ENCODE measurements around the gene RBFOX1.

Gene RBFOX1

GRCh38 chr16:7605812-7606211 is 273.2 kb downstream of the RBFOX1 start:
- no peak for DNase-seq (ENCODE audit: low spot score)

GRCh38 chr16:7612671-7613070 is 280.0 kb downstream of the RBFOX1 start:
- DNase-seq (ENCODE audit: low spot score) = no peak

GRCh38 chr16:7613518-7613917 is 280.9 kb downstream of the RBFOX1 start:
- no peak for DNase-seq (ENCODE audit: low spot score)

- no peak for DNase-seq (ENCODE audit: low spot score)
Measured at GRCh38 chr16:7614021-7614795, 281.6 kb downstream of the RBFOX1 start.

- no peak for DNase-seq (ENCODE audit: low spot score)
Measured at GRCh38 chr16:7615565-7615964, 282.9 kb downstream of the RBFOX1 start.

GRCh38 chr16:7624871-7625766 is 292.5 kb downstream of the RBFOX1 start:
- no peak for DNase-seq (ENCODE audit: low spot score)

- no peak for DNase-seq (ENCODE audit: low spot score)
Measured at GRCh38 chr16:7628981-7629380, 296.3 kb downstream of the RBFOX1 start.

GRCh38 chr16:7629571-7629970 is 296.9 kb downstream of the RBFOX1 start:
- DNase-seq (ENCODE audit: low spot score) = no peak

- DNase-seq (ENCODE audit: low spot score) = no peak
Measured at GRCh38 chr16:7637446-7637845, 304.8 kb downstream of the RBFOX1 start.

- DNase-seq (ENCODE audit: low spot score) = no peak
Measured at GRCh38 chr16:7638306-7638705, 305.7 kb downstream of the RBFOX1 start.

- DNase-seq (ENCODE audit: low spot score) = no peak
Measured at GRCh38 chr16:7640334-7640733, 307.7 kb downstream of the RBFOX1 start.

- no peak for DNase-seq (ENCODE audit: low spot score)
Measured at GRCh38 chr16:7644176-7644575, 311.5 kb downstream of the RBFOX1 start.

- DNase-seq (ENCODE audit: low spot score) = no peak
Measured at GRCh38 chr16:7644811-7645210, 312.2 kb downstream of the RBFOX1 start.

GRCh38 chr16:7646821-7647500 is 314.3 kb downstream of the RBFOX1 start:
- DNase-seq (ENCODE audit: low spot score) = no peak

- DNase-seq (ENCODE audit: low spot score) = no peak
Measured at GRCh38 chr16:7650431-7650830, 317.8 kb downstream of the RBFOX1 start.

GRCh38 chr16:7651803-7652570 is 319.3 kb downstream of the RBFOX1 start:
- DNase-seq (ENCODE audit: low spot score) = no peak

GRCh38 chr16:7653746-7654461 is 321.3 kb downstream of the RBFOX1 start:
- DNase-seq (ENCODE audit: low spot score) = no peak

GRCh38 chr16:7675628-7676027 is 343.0 kb downstream of the RBFOX1 start:
- DNase-seq (ENCODE audit: low spot score) = no peak

GRCh38 chr16:7680296-7680695 is 347.7 kb downstream of the RBFOX1 start:
- no peak for DNase-seq (ENCODE audit: low spot score)

- no peak for DNase-seq (ENCODE audit: low spot score)
Measured at GRCh38 chr16:7688811-7689210, 356.2 kb downstream of the RBFOX1 start.

GRCh38 chr16:7689234-7689633 is 356.6 kb downstream of the RBFOX1 start:
- DNase-seq (ENCODE audit: low spot score) = no peak
